DMS79 treated with DMSO at 0.1 percent for 48 hours (cell line): ENCODE results near the gene NLRX1.
"Not testable (repeated sequence)": the region's sequence is repeated elsewhere in the genome, so short reads cannot be mapped to it uniquely, and the experiment has no call there.

Experiments used
- DNase-seq: peaks from one replicate; lab custom pipeline; 2025; lab: John Stamatoyannopoulos, UW

NLRX1 gene

GRCh38 chr11:119187123-119187892 lies 18.8 kb downstream of the NLRX1 start:
- no peak for DNase-seq

- DNase-seq, result no peak
Measured at GRCh38 chr11:119188067-119188466, 19.5 kb downstream of the NLRX1 start.

GRCh38 chr11:119188887-119189286 lies 20.4 kb downstream of the NLRX1 start:
- no peak for DNase-seq

GRCh38 chr11:119189393-119189792 lies 20.9 kb downstream of the NLRX1 start:
- DNase-seq, result no peak

GRCh38 chr11:119190531-119190930 lies 22.0 kb downstream of the NLRX1 start:
- DNase-seq, result no peak

GRCh38 chr11:119191265-119191664 lies 22.7 kb downstream of the NLRX1 start:
- DNase-seq, result not testable (repeated sequence)

GRCh38 chr11:119192111-119192510 lies 23.6 kb downstream of the NLRX1 start:
- no peak for DNase-seq

- no peak for DNase-seq
Measured at GRCh38 chr11:119193001-119193400, 24.5 kb downstream of the NLRX1 start.

- no peak for DNase-seq
Measured at GRCh38 chr11:119193626-119194025, 25.1 kb downstream of the NLRX1 start.

GRCh38 chr11:119194811-119195440 lies 26.4 kb downstream of the NLRX1 start:
- DNase-seq, result no peak

GRCh38 chr11:119195680-119196079 lies 27.2 kb downstream of the NLRX1 start:
- peak; percentile 26 for DNase-seq

GRCh38 chr11:119196833-119197483 lies 28.4 kb downstream of the NLRX1 start:
- peak; percentile 94 for DNase-seq

GRCh38 chr11:119198925-119199324 lies 30.4 kb downstream of the NLRX1 start:
- no peak for DNase-seq

- not testable (repeated sequence) for DNase-seq
Measured at GRCh38 chr11:119201236-119201635, 32.7 kb downstream of the NLRX1 start.

- no peak for DNase-seq
Measured at GRCh38 chr11:119202554-119202953, 34.0 kb downstream of the NLRX1 start.

GRCh38 chr11:119204066-119204465 lies 35.5 kb downstream of the NLRX1 start:
- no peak for DNase-seq

- no peak for DNase-seq
Measured at GRCh38 chr11:119205080-119205479, 36.6 kb downstream of the NLRX1 start.

- peak; percentile 89 for DNase-seq
Measured at GRCh38 chr11:119205574-119206510, 37.3 kb downstream of the NLRX1 start, which contains the start of gene CBL. CBL (plus strand) TSS chr11:119206339; CDS start chr11:119206418, 79 bp downstream.

GRCh38 chr11:119206511-119207414 lies 38.2 kb downstream of the NLRX1 start:
- DNase-seq, result peak; percentile 38

- no peak for DNase-seq
Measured at GRCh38 chr11:119207415-119207960, 39.0 kb downstream of the NLRX1 start.
